Measurements from ENCODE around the gene FAM98C.
"Not testable (repeated sequence)": the region's sequence is repeated elsewhere in the genome, so short reads cannot be mapped to it uniquely, and the experiment has no call there.

The FAM98C gene

DNA sequence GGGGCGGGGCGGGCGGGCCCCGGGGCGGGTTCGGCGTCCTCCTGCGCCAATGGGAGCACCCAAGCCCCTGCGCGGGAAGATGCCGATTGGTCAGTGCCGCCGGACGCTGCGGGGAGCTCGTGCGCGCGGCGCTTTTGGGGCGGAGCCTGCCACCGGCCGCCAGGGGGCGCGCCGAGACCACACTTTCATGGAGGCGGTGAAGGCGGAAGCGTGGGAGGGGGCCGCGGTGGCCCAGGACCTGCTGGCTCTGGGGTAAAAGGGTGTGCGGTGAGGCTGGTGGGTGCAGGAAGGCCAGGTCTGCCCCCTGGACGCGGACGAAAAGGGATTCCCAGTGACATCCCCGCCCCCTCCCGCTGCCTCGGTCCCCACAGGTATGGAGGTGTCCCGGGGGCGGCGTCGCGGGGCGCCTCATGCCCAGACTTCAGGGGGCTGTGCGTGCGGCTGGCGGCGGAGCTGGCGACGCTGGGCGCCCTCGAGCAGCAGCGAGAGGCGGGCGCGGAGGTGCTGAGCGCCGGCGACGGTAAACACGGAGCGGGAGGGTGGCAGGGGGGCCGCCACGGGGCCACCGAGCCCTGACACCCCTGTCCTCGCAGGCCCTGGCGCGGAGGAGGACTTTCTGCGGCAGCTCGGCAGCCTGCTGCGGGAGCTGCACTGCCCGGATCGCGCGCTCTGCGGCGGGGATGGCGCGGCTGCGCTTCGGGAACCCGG, at the start of gene FAM98C:
Gene FAM98C, plus strand, starts transcription at position 127 of the 708 bp plus-strand sequence. Its CDS starts 61 bp downstream, at position 188.
- DNase-seq (peak; percentile 97), ATAC-seq (peak; percentile 99)

DNA sequence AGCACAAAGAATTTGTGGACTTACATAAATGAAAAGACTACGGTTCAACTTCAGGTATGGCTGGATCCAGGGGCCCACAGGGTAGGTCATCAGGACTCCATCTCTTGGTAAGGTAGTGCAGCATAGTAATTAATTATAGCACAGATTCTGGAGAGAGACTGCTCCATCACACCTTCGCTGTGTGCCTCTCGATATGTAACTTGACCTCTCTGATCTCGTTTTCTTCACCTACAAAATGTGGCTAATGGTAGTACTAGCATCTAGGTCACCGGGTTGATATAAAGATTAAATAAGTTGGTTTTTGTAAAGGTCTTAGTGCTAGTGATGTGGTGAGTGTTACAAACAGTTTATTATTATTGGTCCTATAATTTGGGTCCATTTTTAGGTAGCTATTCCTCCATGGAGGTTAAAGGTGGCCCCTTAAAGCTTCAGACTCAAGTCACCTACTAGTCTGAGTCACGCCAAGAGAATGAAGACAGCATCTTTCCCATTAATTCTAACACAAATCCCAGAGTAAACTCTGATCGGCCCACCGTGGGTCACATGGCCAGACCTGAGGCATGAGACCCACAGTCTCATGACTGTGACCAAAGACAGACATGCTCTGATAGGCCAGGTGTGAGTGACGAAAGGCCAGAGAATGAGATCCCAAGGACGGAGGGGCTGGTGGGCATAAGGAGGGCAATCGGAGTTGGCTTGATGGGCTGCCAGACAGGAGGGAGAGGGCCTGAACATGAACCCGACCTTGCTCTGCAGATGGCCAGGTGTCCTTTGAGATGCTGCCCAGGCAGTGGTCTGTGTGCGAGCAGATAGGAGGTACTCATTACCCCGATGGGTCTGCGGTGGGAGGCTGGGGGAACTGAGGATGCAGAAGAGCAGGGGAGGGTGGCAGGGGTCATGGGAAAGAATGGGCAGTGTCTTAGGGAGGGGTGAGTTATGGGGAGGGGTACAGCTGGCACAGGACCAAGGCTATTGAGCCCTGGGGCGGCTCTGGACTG, 46.9 kb upstream of the FAM98C start:
- ATAC-seq (no peak), DNase-seq (no peak)

DNA sequence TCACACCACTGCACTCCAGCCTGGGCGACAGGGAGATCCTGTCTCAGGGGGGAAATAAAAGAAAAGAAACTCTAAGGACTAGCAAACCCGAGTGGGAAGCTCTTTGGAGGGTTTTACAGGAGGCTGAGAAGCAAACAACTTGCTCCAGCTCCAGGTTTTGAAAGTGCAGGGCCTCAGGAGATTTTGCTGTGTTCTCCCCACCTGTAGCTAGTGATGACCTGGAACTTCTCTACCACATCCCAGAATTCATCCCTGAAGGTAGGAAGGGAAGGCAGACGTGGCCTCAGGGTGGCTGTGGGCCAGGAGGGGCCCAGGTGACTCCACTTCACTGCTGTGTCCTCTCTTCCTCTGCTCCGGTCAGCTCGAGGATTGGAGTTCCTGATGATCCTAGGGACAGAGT, 44.8 kb upstream of the FAM98C start:
- DNase-seq (no peak), ATAC-seq (no peak)

DNA sequence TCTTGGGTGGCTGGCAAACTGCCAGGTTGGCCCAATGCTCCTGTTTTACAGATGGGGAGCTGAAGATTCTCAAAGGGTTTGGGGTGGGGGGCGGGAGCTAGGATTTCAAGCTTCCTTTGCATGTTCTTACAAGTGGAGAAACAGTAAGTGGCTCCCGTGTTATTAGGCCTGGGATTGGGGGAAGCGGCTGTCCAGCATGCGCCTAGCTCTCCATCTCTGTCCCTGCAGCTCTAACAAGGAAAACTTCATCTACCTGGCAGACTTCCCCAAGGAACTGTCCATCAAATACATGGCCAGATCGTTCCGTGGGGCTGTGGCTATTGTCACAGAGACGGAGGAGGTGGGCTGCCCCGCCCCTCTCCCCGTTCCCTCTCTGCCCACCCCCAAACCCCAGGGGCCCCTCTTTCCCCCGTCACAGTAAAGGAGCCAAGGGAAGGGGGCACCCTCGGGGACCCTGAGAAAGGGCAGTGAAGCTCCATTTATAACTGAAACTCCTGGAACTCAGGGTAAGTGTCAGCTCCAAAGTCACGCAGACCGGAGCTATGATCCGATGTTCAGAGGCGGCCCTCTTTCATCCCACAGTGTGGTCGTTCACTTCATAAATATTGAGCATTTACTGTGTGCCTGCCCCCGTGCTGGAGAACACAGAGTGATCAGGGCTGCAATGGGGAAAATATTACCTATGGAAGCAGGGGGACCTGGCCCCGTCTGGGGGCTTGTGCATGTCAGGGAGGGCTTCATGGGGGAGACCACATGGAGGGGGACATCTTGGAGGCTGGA, 43.5 kb upstream of the FAM98C start:
- ATAC-seq (no peak), DNase-seq (no peak)

DNA sequence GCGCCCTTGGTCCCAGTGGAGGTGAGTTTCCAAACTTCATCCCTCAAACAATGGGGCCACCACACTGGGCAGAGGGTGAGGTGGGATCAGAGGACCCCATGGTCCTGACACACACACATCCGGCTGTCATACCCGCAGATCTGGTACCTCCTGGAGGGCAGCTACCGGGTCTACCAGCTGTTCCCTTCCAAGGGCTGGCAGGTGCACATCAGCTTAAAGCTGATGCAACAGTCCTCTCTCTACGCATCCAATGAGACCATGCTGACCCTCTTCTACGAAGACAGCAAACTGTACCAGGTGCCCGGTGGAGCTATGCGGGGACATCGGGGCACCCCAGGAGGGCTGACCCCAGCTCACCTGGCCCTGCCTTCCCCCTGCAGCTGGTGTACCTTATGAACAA, 42.5 kb upstream of the FAM98C start:
- DNase-seq = no peak
- no peak for ATAC-seq

DNA sequence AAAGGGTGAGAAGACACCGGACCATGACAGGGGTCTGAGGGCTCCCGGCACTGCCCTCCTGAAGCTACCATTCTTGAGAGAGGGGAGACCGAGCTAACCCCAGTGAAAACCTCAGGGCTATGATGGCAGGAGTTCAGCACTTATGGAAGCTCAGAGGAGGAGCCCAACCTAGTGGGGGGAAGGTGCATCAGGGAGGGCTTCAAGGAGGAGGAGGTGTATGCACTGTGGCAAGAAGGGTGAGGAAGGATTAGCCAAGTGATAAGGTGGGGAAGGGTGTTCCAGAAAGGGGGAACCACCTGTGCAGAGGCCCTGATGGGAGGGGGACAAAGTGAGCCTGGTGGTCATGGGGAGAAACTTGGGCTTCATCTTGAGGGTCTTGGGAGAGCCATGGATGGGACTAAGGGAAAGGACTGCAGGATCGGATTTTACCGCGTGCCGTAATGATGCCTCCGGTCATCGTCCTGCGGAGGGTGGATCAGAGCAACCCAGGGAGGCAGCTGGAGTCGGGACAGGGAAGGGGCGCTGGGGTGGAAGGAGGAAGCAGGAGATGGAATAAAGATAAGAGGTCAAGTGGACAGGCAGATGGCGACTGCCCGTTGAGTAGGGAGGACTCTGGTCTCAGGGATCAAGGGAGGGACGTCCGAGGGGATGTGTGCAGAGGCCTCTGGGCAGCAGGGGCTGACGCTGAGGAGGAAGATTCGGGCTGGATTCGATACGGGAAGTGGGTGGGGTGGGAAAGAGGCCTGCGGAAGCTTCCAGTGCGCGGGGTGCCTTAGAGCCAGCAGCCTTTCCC, 41.9 kb upstream of the FAM98C start:
- ATAC-seq (no peak), DNase-seq (no peak)

DNA sequence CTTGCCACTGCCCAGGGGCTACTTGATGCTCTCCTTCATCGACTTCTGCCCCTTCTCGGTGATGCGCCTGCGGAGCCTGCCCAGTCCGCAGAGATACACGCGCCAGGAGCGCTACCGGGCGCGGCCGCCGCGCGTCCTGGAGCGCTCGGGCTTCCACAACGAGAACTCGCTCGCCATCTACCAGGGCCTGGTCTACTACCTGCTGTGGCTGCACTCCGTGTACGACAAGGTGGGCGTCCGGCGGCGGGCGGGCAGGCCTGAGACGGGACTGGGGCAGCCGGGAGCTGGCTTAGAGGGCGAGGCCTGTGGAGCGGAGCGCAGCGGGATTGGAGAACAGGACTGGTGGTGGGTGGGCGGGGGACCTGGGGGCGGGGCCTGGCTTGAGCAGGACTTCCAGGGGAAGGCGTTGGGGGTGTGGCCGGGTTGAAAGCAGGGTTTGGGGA, 41.2 kb upstream of the FAM98C start:
- ATAC-seq (peak; percentile 75), DNase-seq (peak; percentile 77)

DNA sequence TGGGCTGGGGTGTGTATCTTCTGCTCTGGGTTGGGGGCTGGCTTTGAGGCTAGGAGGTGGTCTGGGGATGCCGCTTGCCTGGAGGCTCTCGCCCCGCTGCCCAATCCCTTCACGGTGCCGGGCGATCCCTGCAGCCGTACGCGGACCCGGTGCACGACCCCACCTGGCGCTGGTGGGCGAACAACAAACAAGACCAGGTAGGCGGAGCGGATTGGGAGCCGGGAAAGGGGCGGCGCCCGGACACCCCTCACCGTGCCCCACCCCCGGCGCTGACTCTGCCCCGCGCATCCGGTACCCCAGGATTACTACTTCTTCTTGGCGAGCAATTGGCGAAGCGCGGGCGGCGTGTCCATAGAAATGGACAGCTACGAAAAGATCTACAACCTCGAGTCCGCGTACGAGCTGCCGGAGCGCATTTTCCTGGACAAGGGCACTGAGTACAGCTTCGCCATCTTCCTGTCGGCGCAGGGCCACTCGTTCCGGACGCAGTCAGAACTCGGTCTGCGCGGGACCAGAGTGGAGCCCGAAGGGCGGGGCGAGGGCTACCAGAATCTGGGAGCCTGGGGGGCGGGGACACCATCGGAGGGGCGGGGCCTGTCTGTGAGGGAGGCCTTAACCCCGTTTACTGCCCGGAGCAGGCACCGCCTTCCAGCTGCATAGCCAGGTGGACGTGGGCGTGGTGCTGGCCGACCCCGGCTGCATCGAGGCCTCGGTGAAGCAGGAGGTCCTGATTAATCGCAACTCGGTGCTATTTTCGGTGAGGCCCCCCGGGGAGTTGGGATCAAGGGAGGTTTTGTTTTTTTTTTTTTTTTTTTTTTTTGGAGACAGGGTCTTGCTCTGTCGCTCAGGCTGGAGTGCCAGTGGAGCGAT, 40.6 kb upstream of the FAM98C start:
- DNase-seq = peak; percentile 87
- peak; percentile 72 for ATAC-seq

DNA sequence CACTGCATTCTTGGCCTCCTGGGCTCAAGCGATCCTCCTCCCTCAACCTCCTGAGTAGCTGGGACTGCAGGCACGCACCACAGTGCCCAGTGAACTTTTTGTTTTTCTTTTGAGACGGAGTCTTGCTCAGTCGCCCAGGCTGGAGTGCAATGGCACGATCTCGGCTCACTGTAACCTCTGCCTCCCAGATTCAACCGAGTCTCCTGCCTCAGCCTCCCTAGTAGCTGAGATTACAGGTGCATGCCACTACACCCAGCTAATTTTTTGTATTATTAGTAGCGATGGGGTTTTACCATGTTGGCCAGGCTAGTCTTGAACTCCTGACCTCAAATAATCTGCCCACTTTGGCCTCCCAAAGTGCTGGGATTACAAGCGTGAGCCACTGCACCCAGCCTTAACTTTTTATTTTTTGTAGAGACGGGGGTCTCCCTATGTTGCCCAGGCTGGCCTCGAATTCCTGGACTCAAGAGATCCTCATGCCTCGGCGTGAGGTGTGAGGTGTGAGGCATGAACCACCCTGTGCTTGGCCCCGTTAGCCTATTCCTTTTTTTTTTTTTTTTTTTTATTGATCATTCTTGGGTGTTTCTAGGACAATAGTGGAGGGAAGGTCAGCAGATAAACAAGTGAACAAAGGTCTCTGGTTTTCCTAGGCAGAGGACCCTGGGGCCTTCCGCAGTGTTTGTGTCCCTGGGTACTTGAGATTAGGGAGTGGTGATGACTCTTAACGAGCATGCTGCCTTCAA, 39.8 kb upstream of the FAM98C start:
- DNase-seq, ATAC-seq: not testable (repeated sequence)

DNA sequence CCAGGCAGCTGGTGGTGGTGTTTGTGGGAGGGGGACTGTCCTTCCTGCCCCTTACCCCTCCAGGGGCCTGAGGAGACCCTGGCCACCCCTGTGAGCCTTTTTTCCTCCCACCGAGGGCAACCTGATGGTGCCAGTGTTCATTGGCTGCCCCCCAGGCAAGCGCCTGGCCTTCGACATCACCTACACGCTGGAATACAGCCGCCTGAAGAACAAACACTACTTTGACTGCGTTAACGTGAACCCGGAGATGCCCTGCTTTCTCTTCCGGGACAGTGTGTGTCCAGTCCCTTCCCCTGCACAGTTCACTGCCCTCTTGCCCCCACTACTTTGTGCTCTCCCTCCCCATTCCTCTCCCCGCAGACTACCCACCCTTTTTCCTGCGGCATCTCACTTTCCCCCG, 35.9 kb upstream of the FAM98C start:
- ATAC-seq = no peak

DNA sequence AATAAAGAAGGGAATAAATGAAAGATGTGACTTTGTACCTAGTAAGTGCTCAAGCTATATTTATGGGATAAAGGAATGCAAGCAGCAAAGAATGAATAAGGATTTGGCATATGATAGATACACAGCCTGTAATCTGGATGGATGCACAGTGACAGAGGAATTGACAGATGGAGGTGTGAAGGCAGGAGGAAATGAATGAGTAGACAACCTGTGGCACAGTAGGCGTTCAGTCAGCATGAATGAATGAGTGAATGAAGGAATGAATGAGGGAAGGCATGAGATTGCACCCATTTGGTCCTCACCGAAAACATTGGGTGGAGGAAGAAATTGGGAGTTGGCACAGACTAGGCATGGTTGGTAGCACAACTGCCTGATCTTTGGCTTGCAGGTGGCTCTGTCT, 33.3 kb upstream of the FAM98C start:
- DNase-seq (no peak), ATAC-seq (no peak)

More for the DNA sequence above, 35.9 kb upstream of the FAM98C start:
- DNase-seq = no peak

DNA sequence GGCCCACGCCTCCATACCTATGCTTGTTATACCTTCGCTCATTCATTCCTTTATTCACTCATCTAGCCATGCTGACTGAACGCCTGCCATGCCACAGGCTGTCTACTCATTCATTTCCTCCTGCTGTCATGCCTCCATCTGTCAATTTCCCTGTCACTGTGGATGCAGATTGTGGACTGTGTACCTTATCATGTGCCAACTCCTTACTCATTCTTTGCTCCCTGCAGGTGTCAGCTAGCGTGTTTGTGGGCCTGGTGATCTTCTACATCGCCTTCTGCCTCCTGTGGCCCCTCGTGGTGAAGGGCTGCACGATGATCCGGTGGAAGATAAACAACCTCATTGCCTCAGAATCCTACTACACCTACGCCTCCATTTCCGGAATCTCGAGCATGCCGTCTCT, 32.6 kb upstream of the FAM98C start:
- ATAC-seq (no peak), DNase-seq (no peak)

DNA sequence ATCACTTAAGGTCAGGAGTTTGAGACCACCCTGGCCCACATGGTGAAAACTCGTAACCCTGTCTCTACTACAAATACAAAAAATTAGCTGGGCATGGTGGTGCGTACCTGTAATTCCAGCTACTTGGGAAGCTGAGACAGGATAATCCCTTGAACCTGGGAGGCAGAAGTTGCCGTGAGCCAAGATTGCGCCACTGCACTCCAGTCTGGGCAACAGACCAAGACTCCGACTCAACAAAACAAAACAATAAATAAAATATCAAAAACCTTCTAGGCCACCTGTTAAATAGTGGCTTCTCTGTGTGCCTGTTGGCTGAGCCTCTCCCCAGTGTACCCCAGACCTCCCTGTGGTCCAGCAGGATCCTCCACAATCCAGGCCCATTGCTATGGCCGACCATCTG, 31.8 kb upstream of the FAM98C start:
- ATAC-seq (no peak), DNase-seq (no peak)

DNA sequence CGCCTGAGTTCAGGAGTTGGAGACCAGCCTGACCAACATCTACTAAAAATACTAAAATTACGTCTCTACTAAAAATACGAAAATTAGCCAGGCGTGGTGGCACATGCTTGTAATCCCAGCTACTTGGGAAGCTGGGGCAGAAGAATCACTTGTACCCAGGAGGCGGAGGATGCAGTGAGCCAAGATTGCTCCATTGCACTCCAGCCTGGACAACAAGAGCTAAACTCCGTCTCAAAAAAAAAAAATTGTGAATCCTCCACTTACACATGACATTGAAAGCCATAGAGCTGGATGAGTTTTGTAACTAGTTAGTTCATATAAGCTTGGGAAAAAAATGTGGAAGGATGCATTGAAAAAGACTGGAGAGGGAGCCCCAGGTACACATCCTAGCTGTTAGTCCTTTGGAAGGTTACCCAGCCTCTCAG, 29.0 kb upstream of the FAM98C start:
- no peak for ATAC-seq
- no peak for DNase-seq

DNA sequence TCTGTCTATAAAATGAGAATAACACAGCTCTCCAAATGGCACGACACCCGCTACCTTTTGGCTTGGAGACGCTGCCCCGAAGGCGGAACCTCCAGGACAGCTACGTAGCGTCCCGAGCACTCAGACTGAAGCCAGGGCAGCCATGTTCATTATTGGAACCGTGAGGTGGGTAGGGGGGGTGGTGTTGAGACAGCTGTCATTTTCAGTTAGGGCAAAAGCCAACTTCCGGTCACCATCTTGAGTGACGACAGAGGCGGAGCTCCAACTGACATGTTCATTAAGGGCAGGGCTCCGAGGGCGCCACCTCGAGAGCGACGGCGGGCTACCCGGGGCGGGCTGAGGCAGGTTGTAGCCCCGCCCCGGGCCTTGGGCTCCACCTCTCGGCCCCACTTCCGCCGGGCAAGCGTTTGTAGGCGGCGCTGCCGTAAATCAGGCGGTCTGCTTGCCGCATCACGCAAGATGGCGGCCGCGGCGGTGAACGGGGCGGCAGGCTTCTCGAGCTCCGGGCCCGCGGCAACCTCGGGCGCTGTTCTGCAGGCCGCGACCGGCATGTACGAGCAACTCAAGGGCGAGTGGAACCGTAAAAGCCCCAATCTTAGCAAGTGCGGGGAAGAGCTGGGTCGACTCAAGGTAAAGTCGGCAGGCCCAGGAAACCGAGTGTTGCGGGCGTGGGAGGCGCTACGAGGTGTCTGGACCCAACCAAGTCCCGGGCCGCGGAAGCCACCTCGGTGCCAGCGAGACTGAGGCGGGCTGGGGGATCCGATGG, 28.4 kb upstream of the FAM98C start, which contains the start of gene PSMD8:
Gene PSMD8, plus strand, starts transcription at position 240 of the 766 bp plus-strand sequence. Its CDS starts 31 bp downstream, at position 271.
- DNase-seq (peak; percentile 98), ATAC-seq (peak; percentile 99)

DNA sequence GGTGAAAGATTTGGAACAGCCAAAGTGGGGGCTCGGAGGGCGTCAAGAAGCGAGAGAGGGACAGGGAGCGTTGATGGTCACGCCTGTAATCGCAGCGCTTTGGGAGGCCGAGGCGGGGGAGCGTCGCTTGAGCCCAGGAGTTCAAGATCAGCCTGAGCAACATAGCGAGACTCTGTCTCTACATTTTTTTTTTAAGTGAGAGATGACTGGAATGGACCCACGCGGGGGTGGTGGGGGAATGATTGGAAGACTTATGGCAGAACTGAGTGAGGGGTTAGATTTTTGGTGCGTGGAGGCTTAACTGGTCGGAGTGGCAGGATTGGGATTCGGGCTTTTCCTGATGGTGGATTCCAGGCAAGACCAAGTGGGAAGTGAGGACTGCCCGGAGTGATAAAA, 27.8 kb upstream of the FAM98C start:
- DNase-seq (no peak), ATAC-seq (no peak)

DNA sequence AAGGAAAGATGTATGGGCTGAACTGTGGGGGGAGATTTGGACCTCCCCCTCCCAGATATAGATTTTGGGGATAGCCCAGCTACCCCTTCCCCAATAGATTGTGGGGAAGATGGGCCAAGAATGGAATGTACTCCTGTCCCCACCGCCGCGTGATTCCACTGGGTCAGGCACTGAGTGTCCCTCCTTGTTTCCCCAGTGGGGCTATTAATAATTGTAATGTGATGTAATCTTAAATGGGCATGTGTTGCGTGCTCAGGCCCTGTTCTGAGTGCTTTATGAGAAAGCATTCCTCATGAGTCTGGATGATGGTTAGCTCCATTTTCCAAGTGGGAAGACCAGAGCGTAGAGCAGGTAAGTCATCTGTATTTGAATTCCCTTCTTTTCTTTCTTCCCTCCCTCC, 27.1 kb upstream of the FAM98C start:
- ATAC-seq = no peak
- no peak for DNase-seq

DNA sequence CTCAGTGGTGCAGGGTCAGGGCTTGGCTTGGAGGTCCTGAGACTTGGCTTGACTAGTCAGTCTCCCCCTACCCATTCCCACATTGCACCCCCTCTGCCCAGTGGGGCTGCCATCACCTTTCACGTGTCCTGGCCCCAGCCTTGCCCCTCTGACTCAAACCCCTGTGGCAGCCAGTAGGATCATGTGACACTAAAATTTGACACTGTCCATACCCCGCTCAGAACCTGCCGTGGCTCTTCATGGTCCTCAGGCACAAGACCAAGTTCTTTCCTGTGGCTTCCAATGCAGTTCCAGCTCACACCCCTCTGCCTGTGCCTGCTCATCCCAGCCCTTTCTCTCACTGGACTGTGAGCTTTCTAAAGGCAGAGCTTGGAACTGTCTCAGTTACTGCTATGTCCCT, 26.3 kb upstream of the FAM98C start:
- ATAC-seq (no peak), DNase-seq (no peak)

DNA sequence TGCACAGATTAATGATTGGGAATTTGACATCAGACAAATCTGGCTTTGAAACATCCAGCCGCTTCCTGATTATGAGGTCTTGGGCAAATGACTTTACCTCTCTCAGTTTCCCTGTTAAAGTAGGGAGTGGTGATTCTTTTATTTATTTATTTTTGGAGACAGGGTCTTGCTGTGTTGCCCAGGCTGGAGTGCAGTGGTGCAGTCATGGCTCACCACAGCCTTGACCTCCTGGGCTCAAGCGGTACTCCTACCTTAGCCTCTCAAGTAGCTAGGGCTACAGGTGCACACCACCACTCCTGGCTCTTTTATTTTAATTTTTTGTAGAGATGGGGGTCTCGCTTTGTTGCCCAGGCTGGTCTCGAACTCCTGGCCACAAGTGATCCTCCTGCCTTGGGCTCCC, 25.8 kb upstream of the FAM98C start:
- no peak for ATAC-seq
- DNase-seq = no peak
